A673 (cell line): ENCODE results near the gene GLUL. TPM values are rescaled to one million over a fixed set of nuclear protein-coding genes. Genes with fewer than 3 reads are reported as not detected.
"Not testable (repeated sequence)": the region's sequence is repeated elsewhere in the genome, so short reads cannot be mapped to it uniquely, and the experiment has no call there.

ENCODE experiments used
- BruUV-seq: library from RNA; stranded (reverse); fragments of 400-500 nt; replicated peaks from 2 replicates; lab custom pipeline; 2021; lab: Mats Ljungman, UMichigan
- CTCF ChIA-PET: fragments of 300-600 bp; sonication (Branson Sonifier 250); formaldehyde crosslinking; loops from one replicate; lab custom pipeline; 2022; ENCODE audit warnings: antibody characterized with exemption; lab: Charles Lee
- POLR2A ChIA-PET: fragments of 300-600 bp; sonication (Branson Sonifier 250); formaldehyde crosslinking; loops from one replicate; lab custom pipeline; 2022; ENCODE audit warnings: antibody characterized with exemption; ENCODE audit not compliant: low non-redundant PET; lab: Charles Lee
- DNase-seq: peaks from one replicate; pipeline ENCODE4 v3.0.0-alpha.2; 2015; ENCODE audit warnings: low spot score
- H3K27ac ChIP-seq: fragments of 200-600 bp; sonication (generic); 2 replicates; pipeline ENCODE4 v1.5.1; 2016; ENCODE audit warnings: mixed run types, low read depth, mild to moderate bottlenecking, mixed read lengths, antibody characterized with exemption, low read length; ENCODE audit not compliant: poor library complexity, severe bottlenecking
- H3K27me3 ChIP-seq: fragments of 200-600 bp; sonication (generic); replicated peaks from 2 replicates; pipeline ENCODE4 v1.6.1; 2017; ENCODE audit warnings: mixed run types, low read depth, mild to moderate bottlenecking, mixed read lengths, antibody characterized with exemption, low read length; ENCODE audit not compliant: insufficient read depth, poor library complexity
- H3K36me3 ChIP-seq: fragments of 200-600 bp; sonication (generic); 2 replicates; pipeline ENCODE4 v1.6.1; 2016; ENCODE audit warnings: mixed run types, mild to moderate bottlenecking, mixed read lengths, antibody characterized with exemption, low read length; ENCODE audit not compliant: insufficient read depth, poor library complexity, severe bottlenecking
- H3K4me1 ChIP-seq: fragments of 200-600 bp; sonication (generic); 2 replicates; pipeline ENCODE4 v1.6.1; 2017; ENCODE audit warnings: mixed run types, mild to moderate bottlenecking, mixed read lengths, antibody characterized with exemption, low read length; ENCODE audit not compliant: insufficient read depth, poor library complexity, severe bottlenecking
- H3K4me3 ChIP-seq: fragments of 200-600 bp; sonication (generic); 2 replicates; pipeline ENCODE4 v1.5.1; 2016; ENCODE audit warnings: low read depth, mixed run types, mild to moderate bottlenecking, mixed read lengths, low read length; ENCODE audit not compliant: poor library complexity, severe bottlenecking
- H3K9me3 ChIP-seq: fragments of 200-600 bp; sonication (generic); 2 replicates; pipeline ENCODE4 v1.6.1; 2016; ENCODE audit warnings: mixed run types, low read depth, mild to moderate bottlenecking, mixed read lengths, antibody characterized with exemption, low read length; ENCODE audit not compliant: poor library complexity, severe bottlenecking
- CTCF ChIP-seq: fragments of 300-800, 200-600 bp; sonication (generic); conservative IDR thresholded peaks from 2 replicates; pipeline ENCODE4 v1.5.1; 2017; ENCODE audit warnings: low read depth, mild to moderate bottlenecking, antibody characterized with exemption, low read length, moderate library complexity, mixed read lengths
- EZH2 ChIP-seq: fragments of 200-600 bp; sonication (generic); IDR thresholded peaks from 2 replicates; pipeline ENCODE4 v1.6.1; 2017; ENCODE audit warnings: borderline replicate concordance, low read depth, mild to moderate bottlenecking, mixed read lengths, antibody characterized with exemption, low read length; ENCODE audit not compliant: poor library complexity, severe bottlenecking
- intact Hi-C: fragments of 100-400 bp; cut with micrococcal nuclease; formaldehyde crosslinking; loops from one replicate; pipeline ENCODE4 v1.10.0; 2022; ENCODE audit not compliant: unreplicated experiment
- total RNA-seq: library from RNA; stranded (reverse); gene quantifications from 2 replicates; pipeline ENCODE4 v1.2.3, GENCODE V29; 2021

GLUL gene
- total RNA-seq, 1 experiment from 2014 or later, result 260 TPM

- no peak for TF ChIP-seq CTCF
- no peak for TF ChIP-seq EZH2
- TSS peak; percentile 22 for BruUV-seq
- H3K27me3 ChIP-seq, result no peaks in the 10 kb centered on the region
- H3K4me1 ChIP-seq, result no peaks in the 10 kb centered on the region
- DNase-seq, result no peak
- H3K9me3 ChIP-seq, result no peaks in the 10 kb centered on the region
- no peak overlapping the region for H3K4me3 ChIP-seq
- intact Hi-C loops, result no loop called here
- peaks cover 64% of the 10 kb centered on the region for H3K36me3 ChIP-seq
- CTCF ChIA-PET, result no interaction called here
- POLR2A ChIA-PET, result no interaction called here
- H3K27ac ChIP-seq, result no peak overlapping the region
Measured at GRCh38 chr1:182383037-182383661, 8.4 kb downstream of the GLUL start.

- POLR2A ChIA-PET, result interaction anchor here (0.8 kb wide), 1 partner anchor 10 kb away, joined by 5 read pairs; the partner anchor contains the start of gene GLUL
- Histone ChIP-seq H3K9me3 (no peaks in the 10 kb centered on the region), H3K36me3 (peaks cover 55% of the 10 kb centered on the region), H3K4me1 (no peaks in the 10 kb centered on the region), H3K4me3 (no peak overlapping the region), H3K27ac (no peak overlapping the region), H3K27me3 (no peaks in the 10 kb centered on the region)
- BruUV-seq, result no TSS peak
- intact Hi-C loops, result no loop called here
- TF ChIP-seq CTCF (no peak), EZH2 (no peak)
- DNase-seq, result no peak
- CTCF ChIA-PET, result no interaction called here
Measured at GRCh38 chr1:182381962-182382819, 9.4 kb downstream of the GLUL start.

- CTCF ChIA-PET, result no interaction called here
- POLR2A ChIA-PET, result no interaction called here
- TF ChIP-seq EZH2 (no peak), CTCF (no peak)
- Histone ChIP-seq H3K27me3 (no peaks in the 10 kb centered on the region), H3K4me1 (no peaks in the 10 kb centered on the region), H3K4me3 (no peak overlapping the region), H3K27ac (no peak overlapping the region), H3K9me3 (no peaks in the 10 kb centered on the region), H3K36me3 (peaks cover 35% of the 10 kb centered on the region)
- no peak for DNase-seq
- no TSS peak for BruUV-seq
- intact Hi-C loops, result no loop called here
Measured at GRCh38 chr1:182380199-182380598, 11.4 kb downstream of the GLUL start.

- peaks cover 31% of the 10 kb centered on the region for H3K36me3 ChIP-seq
- POLR2A ChIA-PET, DNase-seq, BruUV-seq, H3K4me3 ChIP-seq, H3K4me1 ChIP-seq, H3K9me3 ChIP-seq, intact Hi-C loops, H3K27me3 ChIP-seq, H3K27ac ChIP-seq, CTCF ChIA-PET: not testable (repeated sequence)
Measured at GRCh38 chr1:182379781-182380180, 11.8 kb downstream of the GLUL start.
